ENCODE measurements around the gene SFI1. TPM values are rescaled to one million over a fixed set of nuclear protein-coding genes. Genes with fewer than 3 reads are reported as not detected.
"Not testable (repeated sequence)": the region's sequence is repeated elsewhere in the genome, so short reads cannot be mapped to it uniquely, and the experiment has no call there.

Gene SFI1
- total RNA-seq, 2 donors from 2014 or later, result 27.8 to 46.8 TPM

DNA sequence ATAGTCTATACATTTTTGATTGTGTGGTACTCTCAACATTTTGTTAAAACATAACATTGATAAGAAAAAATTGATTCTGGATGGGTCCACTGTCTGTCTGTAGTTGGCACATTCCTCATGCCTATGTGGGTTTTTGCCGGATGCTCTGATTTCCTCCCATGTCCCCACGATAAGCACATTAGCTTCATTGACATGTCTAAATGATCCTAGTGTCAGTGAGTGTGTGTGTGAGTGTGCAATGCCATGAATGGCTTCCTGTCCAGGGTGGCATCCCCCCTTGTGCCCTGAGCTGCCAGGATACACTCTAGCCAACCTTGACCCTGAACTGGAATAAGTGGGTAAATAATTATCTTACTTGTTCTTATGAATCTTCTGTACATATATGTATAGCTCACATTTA is 5.4 kb downstream of the SFI1 start:
- ATAC-seq, result no peak
- H3K9me3 ChIP-seq, result no peaks in the 10 kb centered on the region
- no peak for DNase-seq
- 86 to 88% methylated on average over 2 of the region's 2 CpGs for WGBS, 2 donors
- no peak overlapping the region for H3K4me3 ChIP-seq
- H3K4me1 ChIP-seq, result peaks cover 7% of the 10 kb centered on the region
- no peak overlapping the region for H3K27ac ChIP-seq
- intact Hi-C loops (cut with DNase I), result no loop called here
- no peaks in the 10 kb centered on the region for H3K27me3 ChIP-seq
- no peak for TF ChIP-seq POLR2A (IDR thresholded peaks at IDR 0.05)
- TF ChIP-seq, protein P1, sequence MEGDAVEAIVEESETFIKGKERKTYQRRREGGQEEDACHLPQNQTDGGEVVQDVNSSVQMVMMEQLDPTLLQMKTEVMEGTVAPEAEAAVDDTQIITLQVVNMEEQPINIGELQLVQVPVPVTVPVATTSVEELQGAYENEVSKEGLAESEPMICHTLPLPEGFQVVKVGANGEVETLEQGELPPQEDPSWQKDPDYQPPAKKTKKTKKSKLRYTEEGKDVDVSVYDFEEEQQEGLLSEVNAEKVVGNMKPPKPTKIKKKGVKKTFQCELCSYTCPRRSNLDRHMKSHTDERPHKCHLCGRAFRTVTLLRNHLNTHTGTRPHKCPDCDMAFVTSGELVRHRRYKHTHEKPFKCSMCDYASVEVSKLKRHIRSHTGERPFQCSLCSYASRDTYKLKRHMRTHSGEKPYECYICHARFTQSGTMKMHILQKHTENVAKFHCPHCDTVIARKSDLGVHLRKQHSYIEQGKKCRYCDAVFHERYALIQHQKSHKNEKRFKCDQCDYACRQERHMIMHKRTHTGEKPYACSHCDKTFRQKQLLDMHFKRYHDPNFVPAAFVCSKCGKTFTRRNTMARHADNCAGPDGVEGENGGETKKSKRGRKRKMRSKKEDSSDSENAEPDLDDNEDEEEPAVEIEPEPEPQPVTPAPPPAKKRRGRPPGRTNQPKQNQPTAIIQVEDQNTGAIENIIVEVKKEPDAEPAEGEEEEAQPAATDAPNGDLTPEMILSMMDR (IDR thresholded peaks at IDR 0.05), result no peak
- H3K36me3 ChIP-seq (replicated peaks in 1 of 2; ENCODE audit: insufficient read depth in 1 of 2, low read depth in 2 of 2), result no peaks in the 10 kb centered on the region

DNA sequence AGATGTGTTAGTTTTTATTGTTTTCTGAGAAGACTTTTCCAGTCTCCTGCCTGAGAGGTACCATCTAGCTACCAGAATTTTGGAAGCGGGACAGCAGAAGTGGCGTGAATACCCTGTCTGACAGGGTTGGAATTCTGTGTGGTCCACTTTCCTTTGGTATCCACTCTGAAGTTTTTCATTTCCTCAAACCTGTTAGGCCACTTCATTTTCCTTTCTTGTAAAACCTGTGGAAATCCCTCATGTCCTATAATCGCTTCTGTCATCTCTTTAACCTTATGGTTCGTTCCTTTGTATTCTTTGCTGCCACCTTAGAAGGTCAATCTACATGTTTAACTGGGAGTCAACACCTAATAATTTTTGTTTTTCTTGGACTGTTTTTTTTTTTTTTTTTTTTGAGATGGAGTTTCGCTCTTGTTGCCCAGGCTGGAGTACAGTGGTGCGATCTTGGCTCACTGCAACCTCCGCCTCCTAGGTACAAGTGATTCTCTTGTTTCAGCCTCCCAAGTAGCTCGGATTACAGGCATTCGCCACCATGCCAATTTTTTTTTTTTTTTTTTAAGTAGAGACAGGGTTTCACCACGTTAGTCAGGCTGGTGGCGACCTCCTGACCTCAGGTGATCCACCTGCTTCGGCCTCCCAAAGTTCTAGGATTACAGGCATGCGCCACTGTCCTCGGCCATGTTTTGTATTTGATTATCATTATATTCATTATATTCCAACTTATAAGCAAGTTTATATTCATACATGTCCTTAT is 7.1 kb downstream of the SFI1 start:
- H3K27ac ChIP-seq, result no peak overlapping the region
- H3K36me3 ChIP-seq (replicated peaks in 1 of 2; ENCODE audit: insufficient read depth in 1 of 2, low read depth in 2 of 2), result no peaks in the 10 kb centered on the region
- intact Hi-C loops (cut with DNase I), result no loop called here
- no peaks in the 10 kb centered on the region for H3K4me1 ChIP-seq
- DNase-seq (no peak), ATAC-seq (no peak)
- H3K9me3 ChIP-seq, result no peaks in the 10 kb centered on the region
- TF ChIP-seq, protein P1 (IDR thresholded peaks at IDR 0.05), result no peak
- no peak for TF ChIP-seq POLR2A (IDR thresholded peaks at IDR 0.05)
- 91% methylated on average over 14 of the region's 14 CpGs for WGBS, 2 donors
- H3K4me3 ChIP-seq, result no peak overlapping the region
- no peaks in the 10 kb centered on the region for H3K27me3 ChIP-seq

DNA sequence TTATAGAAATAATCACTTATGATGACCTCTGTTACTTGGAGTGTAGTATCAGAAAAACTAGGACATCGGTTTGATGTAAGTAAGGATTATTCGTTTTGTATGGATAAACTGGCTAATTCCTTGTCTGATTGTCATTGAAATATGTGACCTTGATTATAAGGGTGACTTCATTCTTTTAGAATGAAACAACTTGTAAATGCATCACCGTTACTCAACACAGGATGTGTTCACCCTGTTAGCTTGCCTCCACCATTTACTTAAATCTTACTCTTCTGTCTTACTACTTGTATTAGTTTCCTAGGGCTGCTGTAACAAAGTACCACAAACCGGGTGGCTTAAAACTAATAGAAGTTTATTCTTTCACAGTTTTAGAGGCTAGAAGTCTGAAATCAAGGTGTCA is 7.9 kb downstream of the SFI1 start:
- Histone ChIP-seq H3K4me3 (no peak overlapping the region), H3K27me3 (no peaks in the 10 kb centered on the region), H3K36me3 (replicated peaks in 1 of 2; ENCODE audit: insufficient read depth in 1 of 2, low read depth in 2 of 2) (no peaks in the 10 kb centered on the region), H3K9me3 (no peaks in the 10 kb centered on the region), H3K27ac (no peak overlapping the region), H3K4me1 (no peaks in the 10 kb centered on the region)
- 64 to 73% methylated on average over 4 of the region's 4 CpGs for WGBS, 2 donors
- TF ChIP-seq, protein P1 (IDR thresholded peaks at IDR 0.05), result no peak
- TF ChIP-seq POLR2A (IDR thresholded peaks at IDR 0.05), result no peak
- no peak for DNase-seq
- intact Hi-C loops (cut with DNase I), result no loop called here
- ATAC-seq, result no peak

DNA sequence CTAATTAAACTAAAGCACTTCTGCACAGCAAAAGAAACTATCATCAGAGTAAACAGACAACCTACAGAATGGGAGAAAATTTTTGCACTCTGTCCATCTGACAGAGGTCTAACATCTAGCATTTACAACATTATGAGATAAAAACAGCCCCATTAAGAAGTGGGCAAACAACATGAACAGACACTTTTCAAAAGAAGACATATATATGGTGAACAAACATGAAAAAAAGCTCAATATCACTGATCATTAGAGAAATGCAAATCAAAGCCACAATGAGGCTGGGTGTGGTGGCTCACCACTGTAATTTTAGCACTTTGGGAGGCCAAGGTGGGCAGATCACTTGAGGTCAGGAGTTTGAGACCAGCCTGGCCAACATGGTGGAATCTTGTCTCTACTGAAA is 11.2 kb downstream of the SFI1 start:
- H3K27me3 ChIP-seq; H3K9me3 ChIP-seq; H3K27ac ChIP-seq; H3K4me1 ChIP-seq; DNase-seq; H3K36me3 ChIP-seq (replicated peaks in 1 of 2; ENCODE audit: insufficient read depth in 1 of 2, low read depth in 2 of 2); ATAC-seq; H3K4me3 ChIP-seq; intact Hi-C loops (cut with DNase I): not testable (repeated sequence)

DNA sequence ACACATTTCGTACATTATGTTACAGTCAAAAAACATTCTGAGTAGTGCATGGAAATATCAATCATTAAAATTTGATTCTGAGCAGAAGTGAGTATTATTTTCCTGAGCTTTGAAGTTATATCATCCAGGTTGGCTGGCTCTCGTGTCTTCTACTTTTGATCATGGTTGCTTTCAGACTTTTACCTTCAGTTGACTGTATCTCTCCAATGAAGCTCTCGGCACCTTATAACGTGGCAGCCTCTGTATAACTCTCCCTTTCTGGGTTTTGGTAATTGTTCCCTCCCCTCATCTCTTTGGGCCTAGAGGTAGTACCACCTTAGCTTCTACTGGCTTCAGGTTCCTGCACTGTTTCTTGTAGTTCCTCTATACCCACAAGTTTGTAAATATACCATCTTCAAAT is 12.2 kb downstream of the SFI1 start:
- no peak for TF ChIP-seq POLR2A (IDR thresholded peaks at IDR 0.05)
- TF ChIP-seq, protein P1 (IDR thresholded peaks at IDR 0.05), result no peak
- ATAC-seq, result no peak
- no peak overlapping the region for H3K27ac ChIP-seq
- no peak overlapping the region for H3K4me3 ChIP-seq
- no peaks in the 10 kb centered on the region for H3K9me3 ChIP-seq
- no peaks in the 10 kb centered on the region for H3K36me3 ChIP-seq (replicated peaks in 1 of 2; ENCODE audit: insufficient read depth in 1 of 2, low read depth in 2 of 2)
- WGBS, 2 donors, result 87 to 93% methylated on average over 4 of the region's 4 CpGs
- H3K4me1 ChIP-seq, result no peaks in the 10 kb centered on the region
- intact Hi-C loops (cut with DNase I), result no loop called here
- no peaks in the 10 kb centered on the region for H3K27me3 ChIP-seq
- no peak for DNase-seq
